Erythroblast (primary cell): ENCODE measurements around the gene TTC6.

Source experiments
- GATA1 ChIP-seq: IDR thresholded peaks from 2 replicates; pipeline ENCODE4 v1.6.1; 2011; ENCODE audit warnings: low read depth, mild to moderate bottlenecking, control low read depth, low read length, moderate library complexity
- POLR2A ChIP-seq: IDR thresholded peaks from 2 replicates; pipeline ENCODE4 v1.6.1; 2011; ENCODE audit warnings: mild to moderate bottlenecking, low read length

DNA sequence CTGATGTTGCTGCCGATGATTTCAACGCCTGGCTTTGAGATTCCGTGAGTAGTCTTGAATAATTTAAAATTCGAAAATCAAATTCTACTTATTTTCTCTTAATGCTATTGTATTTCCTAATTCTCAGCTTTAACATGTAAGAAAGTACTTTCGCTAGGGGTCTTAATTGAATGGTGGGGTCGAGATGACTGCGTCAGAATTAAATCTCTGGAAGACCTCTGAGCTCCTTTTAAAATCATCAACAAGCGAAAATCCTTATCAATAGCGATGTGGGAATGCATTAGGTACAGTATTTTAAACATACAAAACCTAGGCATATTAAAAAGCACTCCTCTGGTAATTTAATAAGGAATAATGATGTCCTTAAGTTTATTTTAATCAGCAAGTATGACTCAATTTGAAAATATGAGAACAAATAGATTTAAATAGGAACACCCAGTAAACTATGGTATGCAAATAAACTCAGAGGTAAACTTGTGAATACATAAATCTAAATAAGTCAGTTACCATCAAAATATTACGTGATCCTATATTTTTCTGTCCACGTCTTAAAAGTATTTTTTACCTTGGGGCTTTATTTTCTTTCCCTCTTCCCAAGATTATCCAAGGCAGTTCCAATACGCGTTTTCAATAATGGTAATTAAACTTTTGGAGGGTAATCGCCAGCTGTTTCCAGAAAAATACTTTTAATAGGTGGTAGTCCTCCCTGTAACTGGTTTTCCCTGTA lies 1.8 kb upstream of the TTC6 start:
- TF ChIP-seq GATA1, result no peak
- TF ChIP-seq POLR2A, result no peak
